NT2/D1 (cell line): ENCODE measurements around the gene GRAMD4.

Experiments used
- DNase-seq: peaks from one replicate; pipeline ENCODE4 v3.0.0-alpha.2; 2011; ENCODE audit warnings: low read depth, low spot score
- H3K27me3 ChIP-seq: 2 replicates; pipeline ENCODE4 v1.6.0; 2011; ENCODE audit warnings: mild to moderate bottlenecking; ENCODE audit not compliant: insufficient read length, insufficient read depth
- H3K36me3 ChIP-seq: 2 replicates; pipeline ENCODE4 v1.6.1; 2011; ENCODE audit warnings: mild to moderate bottlenecking, low read length, mixed read lengths; ENCODE audit not compliant: insufficient read depth, insufficient read length
- H3K4me1 ChIP-seq: 2 replicates; pipeline ENCODE4 v1.5.1; 2011; ENCODE audit not compliant: insufficient read depth, insufficient read length
- H3K4me3 ChIP-seq: 2 replicates; pipeline ENCODE4 v1.5.1; 2011; ENCODE audit warnings: low read depth; ENCODE audit not compliant: insufficient read length
- H3K9ac ChIP-seq: 2 replicates; pipeline ENCODE4 v1.6.0; 2011; ENCODE audit warnings: low read depth; ENCODE audit not compliant: insufficient read length
- H3K9me3 ChIP-seq: 2 replicates; pipeline ENCODE4 v1.5.1; 2011; ENCODE audit warnings: mild to moderate bottlenecking, low read length; ENCODE audit not compliant: insufficient read depth
- SUZ12 ChIP-seq: IDR thresholded peaks from 2 replicates; pipeline ENCODE4 v1.6.1; 2011; ENCODE audit not compliant: insufficient read length, insufficient read depth; ENCODE audit errors: extremely low read depth
- YY1 ChIP-seq: IDR thresholded peaks from 2 replicates; pipeline ENCODE4 v1.6.1; 2011; ENCODE audit not compliant: insufficient read length, insufficient read depth
- ZNF274 ChIP-seq: IDR thresholded peaks from 2 replicates; pipeline ENCODE4 v1.6.1; 2011; ENCODE audit warnings: mild to moderate bottlenecking, low read depth, low read length

The GRAMD4 gene

DNA sequence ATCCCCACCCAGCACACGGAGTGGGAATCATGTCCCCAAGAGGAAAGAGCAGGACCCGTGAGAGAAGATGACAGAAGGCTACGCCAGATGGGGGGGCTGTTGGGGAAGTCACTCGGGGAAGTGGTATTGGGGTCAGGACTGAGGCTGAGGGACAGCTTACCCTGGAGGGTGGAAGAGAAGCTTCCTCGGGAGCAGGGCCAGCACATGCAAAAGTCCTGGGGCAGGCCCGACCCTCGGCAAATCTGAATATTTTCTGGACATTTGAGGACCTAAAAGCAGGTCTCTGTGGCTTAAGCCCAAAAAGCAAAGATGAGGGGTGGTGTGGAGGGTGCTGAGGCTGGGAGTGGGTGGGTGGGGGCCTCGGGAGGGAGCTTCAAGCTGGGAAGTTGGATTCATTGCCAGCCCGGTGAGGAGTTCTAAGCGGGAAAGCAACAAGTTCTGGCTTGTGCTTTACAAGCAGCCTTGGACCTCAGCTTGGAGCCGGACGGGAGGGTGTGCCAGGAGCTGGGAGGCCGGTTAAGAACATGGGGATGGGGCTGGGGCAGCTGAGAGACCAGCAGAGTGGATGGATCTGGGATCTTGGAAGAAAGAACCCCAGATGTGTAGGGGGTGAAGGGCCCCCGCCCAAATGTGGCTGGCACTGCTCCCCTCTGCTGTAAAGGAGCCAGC lies 34.9 kb downstream of the GRAMD4 start:
- H3K4me3 ChIP-seq, result no peak overlapping the region
- DNase-seq, result no peak
- H3K4me1 ChIP-seq, result peaks cover 2% of the 10 kb centered on the region

GRCh38 chr22:46655861-46656608 lies 35.8 kb downstream of the GRAMD4 start:
- Histone ChIP-seq H3K9ac (no peak overlapping the region), H3K4me1 (peaks cover 5% of the 10 kb centered on the region), H3K4me3 (no peak overlapping the region), H3K36me3 (no peaks in the 10 kb centered on the region), H3K27me3 (no peaks in the 10 kb centered on the region), H3K9me3 (no peaks in the 10 kb centered on the region)
- no peak for DNase-seq
- TF ChIP-seq SUZ12 (no peak), YY1 (no peak), ZNF274 (no peak)

More for the DNA sequence above, 34.9 kb downstream of the GRAMD4 start:
- H3K9ac ChIP-seq, result no peak overlapping the region
- no peaks in the 10 kb centered on the region for H3K9me3 ChIP-seq
- no peaks in the 10 kb centered on the region for H3K36me3 ChIP-seq
- TF ChIP-seq SUZ12, result no peak
- no peaks in the 10 kb centered on the region for H3K27me3 ChIP-seq

DNA sequence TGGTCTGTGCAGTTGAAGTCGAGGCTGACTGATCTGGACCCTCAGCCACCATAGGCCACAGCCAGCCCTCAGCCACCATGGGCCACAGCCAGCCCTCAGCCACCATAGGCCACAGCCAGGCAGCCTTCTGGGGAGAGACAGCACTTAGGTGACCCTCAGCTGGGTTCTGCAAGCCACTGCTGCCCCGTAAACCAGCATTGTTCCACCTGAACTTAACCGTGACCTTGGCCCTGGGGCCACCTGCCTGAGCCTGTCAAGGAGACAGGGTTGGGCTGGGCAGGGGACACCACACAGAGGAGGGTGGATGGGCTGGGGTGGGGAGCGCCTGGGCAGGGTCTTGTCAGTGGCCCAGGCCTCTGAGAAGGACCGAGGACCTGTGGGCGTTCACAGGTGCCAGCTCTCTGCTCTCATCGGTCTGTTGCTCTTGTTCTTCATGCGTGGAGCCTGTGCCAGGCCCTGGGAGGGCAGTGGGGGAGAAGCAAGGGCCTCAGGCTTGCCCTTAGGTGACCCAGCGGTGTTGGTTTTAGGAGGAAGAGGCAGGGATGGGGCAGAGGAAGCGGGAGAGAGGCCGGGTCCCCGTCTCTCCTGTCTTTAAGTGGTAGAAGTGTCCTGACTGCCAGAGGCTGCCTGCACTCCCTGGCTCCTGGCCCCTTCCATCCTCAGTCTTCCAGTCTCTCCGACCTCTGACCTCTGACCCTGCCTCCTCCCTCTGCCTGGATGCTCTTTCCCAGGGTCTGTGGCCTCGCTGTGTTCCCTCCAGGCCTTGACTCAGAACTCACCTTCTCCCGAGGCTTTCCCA lies 36.9 kb downstream of the GRAMD4 start:
- H3K27me3 ChIP-seq, result no peaks in the 10 kb centered on the region
- no peaks in the 10 kb centered on the region for H3K9me3 ChIP-seq
- no peaks in the 10 kb centered on the region for H3K36me3 ChIP-seq
- no peak overlapping the region for H3K4me3 ChIP-seq
- TF ChIP-seq SUZ12, result no peak
- no peak for TF ChIP-seq ZNF274
- no peak for TF ChIP-seq YY1
- DNase-seq, result no peak
- H3K4me1 ChIP-seq, result peaks cover 4% of the 10 kb centered on the region
- no peak overlapping the region for H3K9ac ChIP-seq

- TF ChIP-seq YY1 (no peak), SUZ12 (no peak), ZNF274 (no peak)
Measured at GRCh38 chr22:46657655-46657953, 37.4 kb downstream of the GRAMD4 start.

DNA sequence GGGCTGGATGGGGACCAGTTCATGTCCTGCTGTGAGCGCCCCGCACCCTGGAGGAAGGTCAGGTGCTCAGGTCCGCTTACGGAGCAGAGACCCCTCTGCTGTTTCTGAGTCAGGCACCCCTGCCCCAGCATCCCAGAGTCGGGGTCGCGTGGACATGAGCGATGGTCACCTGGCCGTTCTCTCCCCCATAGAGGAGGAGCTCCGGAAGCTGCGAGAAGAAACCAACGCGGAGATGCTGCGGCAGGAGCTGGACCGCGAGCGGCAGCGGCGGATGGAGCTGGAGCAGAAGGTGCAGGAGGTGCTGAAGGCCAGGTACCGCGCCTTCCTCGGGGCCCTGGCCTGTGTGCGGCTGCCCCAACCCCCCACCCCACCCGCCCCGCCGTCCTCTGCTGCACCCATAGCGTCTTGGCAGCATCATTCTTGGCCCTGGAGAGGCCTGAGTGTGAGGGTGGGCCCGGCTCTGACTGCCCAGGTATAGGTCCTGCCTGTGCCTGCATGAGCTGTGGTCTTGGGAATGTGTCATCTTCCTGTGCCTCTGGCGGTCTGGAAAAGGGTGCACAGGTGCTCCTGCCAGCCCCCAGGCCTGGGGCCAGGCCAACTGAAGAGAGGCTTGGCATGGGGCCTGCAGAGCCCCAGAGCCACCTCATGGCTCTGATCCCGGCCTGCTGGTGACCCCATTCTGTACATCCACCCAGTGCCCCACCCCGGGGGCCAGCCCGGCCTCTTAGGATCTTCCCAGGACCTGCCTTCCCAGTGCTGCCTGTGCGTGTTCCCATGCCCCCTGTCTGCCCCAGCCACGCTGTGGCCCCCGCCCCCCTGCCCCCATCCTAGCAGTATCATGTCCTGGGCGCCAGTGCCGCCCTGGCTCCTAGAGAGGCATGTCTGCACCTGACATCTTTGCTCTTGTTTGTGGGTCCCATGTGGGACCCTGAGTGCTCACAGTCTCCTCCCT lies 38.1 kb downstream of the GRAMD4 start:
- peaks cover 10% of the 10 kb centered on the region for H3K4me1 ChIP-seq
- no peaks in the 10 kb centered on the region for H3K36me3 ChIP-seq
- no peak for TF ChIP-seq YY1
- TF ChIP-seq ZNF274, result no peak
- TF ChIP-seq SUZ12, result no peak
- no peak overlapping the region for H3K9ac ChIP-seq
- no peak for DNase-seq
- H3K9me3 ChIP-seq, result no peaks in the 10 kb centered on the region
- H3K27me3 ChIP-seq, result no peaks in the 10 kb centered on the region
- H3K4me3 ChIP-seq, result no peak overlapping the region

More at GRCh38 chr22:46657655-46657953, 37.4 kb downstream of the GRAMD4 start:
- Histone ChIP-seq H3K4me1 (peaks cover 9% of the 10 kb centered on the region), H3K9me3 (no peaks in the 10 kb centered on the region), H3K4me3 (no peak overlapping the region), H3K36me3 (no peaks in the 10 kb centered on the region), H3K9ac (no peak overlapping the region), H3K27me3 (no peaks in the 10 kb centered on the region)
- DNase-seq, result no peak

DNA sequence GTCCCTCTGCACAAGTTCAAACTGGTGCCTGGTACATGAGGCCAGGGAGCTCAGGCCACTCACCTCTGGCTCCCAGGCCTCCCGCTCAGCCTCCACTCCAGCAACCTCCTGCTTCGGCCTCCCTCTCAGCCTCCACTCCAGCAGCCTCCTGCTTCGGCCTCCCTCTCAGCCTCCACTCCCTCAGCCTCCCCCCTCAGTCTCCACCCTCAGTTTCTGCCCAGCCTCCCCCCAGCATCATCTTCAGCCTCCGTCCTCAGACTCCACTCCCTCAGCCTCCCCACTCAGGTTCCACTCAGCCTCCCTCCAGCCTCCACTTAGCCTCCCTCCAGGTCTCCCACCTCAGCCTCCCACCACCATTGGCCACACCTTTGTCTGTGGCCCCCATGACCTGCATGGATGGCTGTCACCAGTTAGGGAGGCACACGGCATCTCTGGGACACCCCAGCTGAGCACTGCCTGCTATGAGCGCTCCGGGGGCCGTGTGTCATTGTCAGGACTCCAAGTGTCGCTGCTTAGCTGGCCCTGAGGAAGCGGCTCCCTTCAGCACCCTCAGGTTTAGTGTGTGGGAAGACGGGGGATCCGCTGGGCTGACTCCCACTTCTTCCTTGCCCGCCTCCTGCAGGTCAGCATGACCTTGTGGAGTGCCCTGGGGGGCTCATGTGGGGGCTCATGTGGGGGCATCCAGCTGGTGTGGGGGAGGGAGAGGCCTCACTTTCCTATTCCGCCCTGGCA lies 39.0 kb downstream of the GRAMD4 start:
- Histone ChIP-seq H3K27me3 (no peaks in the 10 kb centered on the region), H3K4me1 (peaks cover 11% of the 10 kb centered on the region), H3K4me3 (no peak overlapping the region), H3K9ac (no peak overlapping the region), H3K36me3 (no peaks in the 10 kb centered on the region), H3K9me3 (no peaks in the 10 kb centered on the region)
- no peak for TF ChIP-seq SUZ12
- no peak for TF ChIP-seq YY1
- TF ChIP-seq ZNF274, result no peak
- DNase-seq, result no peak
